DMS79 (cell line): ENCODE data around the gene ABCF2.
A peak's percentile ranks its signal among the peaks of the same experiment; 100 is the strongest.

Experiments
- DNase-seq: peaks from one replicate; lab custom pipeline; 2025; lab: John Stamatoyannopoulos, UW

The ABCF2 gene

DNA sequence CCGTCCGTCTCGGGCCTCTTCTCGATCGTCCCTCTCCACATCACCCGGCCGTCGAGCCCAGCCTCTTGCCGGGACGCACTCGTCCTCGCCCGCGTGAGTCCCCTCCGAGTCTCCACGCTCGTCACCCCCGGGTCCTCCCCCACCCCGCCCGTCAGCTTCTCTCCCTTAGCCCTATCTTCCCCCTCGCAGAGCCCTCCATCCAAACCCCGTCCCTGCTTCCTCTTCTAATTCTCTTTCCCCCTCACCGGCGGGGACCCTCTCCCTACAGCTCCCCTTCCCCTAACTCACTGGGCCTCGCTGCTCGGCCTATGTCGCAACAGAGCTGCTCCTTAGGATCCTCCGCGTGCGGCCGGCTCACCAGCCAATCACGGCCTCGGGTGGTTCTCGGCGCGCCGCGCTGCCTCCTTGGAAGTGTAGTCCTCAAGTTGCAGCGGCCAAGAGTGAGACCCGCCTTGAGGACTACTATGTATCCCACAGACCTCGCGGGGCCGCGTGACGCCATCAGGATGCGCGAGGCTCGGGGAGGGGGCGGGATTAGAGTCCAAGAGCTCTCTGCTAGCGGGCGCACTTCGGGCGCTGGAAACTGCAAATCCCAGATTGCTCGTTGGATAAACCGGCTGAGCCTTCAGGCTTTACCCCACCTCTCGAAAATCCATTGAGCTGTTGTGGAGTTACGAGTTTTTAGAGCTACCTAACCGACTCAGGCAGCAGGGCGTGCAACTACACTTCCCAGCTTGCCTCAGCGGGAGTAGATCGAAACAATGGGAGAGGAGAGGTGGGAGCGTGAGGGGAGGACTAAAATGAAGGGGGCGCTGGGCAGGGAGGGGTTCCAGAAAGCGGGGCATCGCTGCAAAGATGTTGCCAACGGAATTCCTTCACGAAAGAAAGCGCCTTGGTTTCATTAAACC lies at the start of gene ABCF2:
Gene ABCF2 (minus strand): TSS at position 331 of the 908 bp plus-strand sequence. CDS start 747 bp downstream, outside the sequence.
- DNase-seq: peak; percentile 86

DNA sequence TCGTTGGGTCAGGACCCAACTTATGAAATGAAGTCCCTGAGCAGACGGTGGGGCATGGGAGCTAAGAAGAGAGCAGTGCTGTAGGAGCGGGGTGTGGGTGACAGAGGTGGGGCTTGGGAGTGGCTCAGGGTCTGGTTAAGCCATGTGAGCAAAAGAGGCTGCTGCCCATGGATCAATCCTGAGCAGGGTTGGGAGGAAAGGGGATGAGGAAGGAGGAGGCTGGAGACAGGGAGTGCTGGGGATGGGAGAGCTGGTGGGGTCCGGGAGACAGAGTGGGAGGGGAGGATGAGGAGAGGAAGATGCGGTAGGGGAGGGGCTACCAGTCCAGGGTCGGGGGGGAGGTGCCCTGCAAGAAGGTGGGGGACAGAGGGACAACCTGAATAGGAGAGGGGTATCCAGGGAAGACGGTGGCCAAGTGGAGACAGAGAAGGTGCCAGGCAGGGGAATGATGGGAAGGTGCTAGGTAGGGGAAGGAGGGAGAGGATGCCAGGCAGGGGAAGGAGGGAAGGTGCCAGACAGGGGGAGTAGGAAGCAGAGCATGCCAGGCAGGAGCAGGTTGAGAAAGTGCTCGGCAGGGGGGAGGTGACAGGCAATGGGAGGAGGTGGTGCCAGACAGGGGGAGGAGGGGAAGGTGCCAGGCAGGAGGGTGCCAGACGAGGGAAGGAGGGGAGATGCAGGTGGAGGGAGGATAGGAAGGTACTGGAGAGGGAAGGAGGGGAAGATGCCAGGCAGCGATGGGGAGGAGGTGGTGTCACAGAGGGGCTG lies 49.0 kb upstream of the ABCF2 start:
- DNase-seq: no peak

DNA sequence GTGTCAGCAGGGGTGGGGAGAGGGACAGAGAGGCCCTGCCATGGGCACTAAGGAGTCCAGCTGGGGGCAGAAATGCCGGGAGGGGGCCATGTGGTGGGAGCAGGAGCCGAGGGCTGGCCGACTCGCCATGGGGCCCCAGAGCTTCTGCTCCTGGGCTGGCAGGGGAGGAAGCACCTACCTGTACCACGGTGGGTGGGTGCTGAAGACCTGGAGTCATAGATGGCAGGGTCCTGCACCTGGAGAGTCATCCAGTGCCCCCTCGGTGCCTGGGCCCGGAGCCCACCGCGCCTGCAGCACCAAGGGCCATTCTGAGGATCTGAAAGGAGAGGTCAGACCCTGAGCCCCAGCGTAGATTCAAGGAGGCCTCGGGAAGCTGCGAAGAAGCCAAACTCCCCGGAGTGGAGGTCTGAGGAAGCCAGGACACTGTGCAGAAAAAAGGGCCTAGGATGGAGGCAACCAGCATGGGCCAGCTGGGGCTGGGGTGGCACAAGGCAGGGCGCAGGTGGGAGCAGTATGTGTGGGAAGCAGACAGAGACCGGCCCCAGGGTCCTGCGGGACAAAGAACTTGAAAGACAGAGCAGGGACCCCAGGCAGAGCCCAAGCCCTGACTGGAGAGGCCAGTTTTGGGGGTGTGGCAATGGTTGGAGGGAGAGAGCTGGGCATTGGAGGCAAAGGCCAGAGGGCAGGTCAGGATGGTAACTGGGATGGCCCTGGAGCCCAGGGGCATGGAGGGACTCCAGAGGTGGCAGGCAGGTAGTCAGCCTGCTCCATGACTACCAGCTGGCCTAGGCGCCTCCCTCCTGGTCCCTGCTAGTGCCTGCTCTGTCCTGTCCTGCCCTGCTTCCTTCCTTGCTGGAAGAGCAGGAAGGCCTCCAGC lies 48.2 kb upstream of the ABCF2 start:
- DNase-seq: no peak

DNA sequence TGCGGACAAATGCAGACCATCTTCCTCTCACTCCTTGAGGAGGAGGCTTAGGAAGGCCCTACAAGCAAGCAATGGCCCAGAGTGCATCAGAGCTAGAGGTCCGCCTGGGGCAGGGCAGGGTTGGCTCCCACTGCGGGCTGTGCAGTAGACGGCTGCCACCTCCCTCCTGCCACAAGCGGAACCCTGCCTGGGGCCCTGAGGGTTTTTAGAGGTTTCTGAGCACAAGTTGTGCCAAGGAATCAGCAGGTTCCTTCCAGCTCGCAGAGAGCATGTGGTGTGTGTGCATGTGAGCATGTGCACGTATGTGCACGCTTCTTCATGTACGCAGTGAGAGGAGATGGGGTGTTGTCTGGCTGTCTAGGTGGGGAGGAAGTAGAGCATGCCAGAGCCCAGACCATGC lies 47.4 kb upstream of the ABCF2 start:
- DNase-seq: no peak

DNA sequence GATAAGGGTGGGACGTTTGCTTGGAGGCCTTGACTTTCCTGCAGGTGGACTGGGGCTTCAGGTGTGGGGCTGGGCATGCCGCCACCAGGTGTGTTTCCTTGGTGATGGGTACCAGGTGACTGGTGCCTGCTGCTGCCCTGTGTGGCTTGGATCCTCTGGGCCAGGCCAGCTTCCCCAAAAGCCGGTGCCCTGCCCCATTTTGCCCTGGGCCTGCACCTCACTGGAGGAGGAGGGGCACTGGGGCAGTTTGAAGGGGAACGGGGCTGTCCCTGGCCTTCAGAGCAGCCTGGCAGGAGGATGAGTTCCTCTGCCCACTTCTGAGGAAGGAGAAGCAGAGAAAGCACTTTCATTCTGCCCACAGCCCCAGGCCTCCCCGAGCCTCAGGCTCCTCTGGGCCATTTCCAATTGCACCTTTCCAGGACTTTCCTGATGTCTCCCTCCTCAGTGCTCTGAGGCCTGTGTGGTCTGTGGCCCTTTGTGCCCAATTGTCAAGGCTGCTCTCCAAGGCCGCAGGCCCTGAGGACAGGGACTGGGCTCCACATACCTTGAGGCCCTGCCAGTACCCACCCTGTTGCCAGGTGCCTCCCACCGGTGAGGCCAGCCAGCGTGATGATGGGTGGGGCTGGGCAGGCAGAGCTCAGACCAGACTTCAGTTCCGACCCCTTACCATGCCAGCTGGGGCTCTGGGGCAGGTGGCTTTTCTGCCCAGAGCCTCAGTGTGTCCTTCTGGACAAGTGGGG lies 46.8 kb upstream of the ABCF2 start:
- DNase-seq: no peak

DNA sequence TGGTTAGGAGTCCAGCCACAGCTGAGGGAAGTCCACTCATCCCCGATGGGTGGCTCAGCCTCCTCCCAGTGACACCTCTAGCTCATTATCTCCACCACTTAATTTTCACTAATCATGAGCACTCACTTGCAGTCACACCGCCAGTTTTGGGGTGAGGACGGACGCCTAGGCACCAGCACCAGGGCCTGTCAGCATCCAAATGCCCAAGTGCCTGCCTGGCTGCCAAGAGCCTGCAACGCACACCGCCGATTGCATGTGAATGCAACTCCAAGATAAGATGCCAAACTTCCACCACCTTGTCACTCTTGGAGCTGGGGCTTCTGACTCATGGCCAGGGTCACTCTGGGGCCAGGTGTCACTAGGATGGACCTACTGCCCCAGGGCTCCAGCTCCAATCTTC lies 45.9 kb upstream of the ABCF2 start:
- no peak for DNase-seq

DNA sequence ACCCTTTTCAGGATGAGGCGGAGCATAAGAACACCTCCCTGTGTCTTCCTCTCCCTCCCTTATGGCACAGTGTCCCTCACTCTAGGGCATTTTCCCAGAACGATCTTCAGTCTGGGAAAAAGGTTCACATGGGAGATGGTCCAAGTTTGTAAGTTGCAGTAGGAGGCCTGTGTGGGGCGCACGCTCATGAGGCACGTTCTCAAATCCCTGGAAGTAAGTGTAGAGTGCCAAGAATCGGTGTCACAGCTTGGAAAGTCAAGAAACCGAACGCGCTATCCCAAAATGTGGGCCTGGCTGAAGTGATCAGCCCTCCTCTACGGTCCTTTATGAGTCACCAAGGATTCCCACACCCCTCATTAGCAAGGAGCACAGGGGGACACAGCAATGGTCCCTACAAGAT lies 45.4 kb upstream of the ABCF2 start:
- no peak for DNase-seq

DNA sequence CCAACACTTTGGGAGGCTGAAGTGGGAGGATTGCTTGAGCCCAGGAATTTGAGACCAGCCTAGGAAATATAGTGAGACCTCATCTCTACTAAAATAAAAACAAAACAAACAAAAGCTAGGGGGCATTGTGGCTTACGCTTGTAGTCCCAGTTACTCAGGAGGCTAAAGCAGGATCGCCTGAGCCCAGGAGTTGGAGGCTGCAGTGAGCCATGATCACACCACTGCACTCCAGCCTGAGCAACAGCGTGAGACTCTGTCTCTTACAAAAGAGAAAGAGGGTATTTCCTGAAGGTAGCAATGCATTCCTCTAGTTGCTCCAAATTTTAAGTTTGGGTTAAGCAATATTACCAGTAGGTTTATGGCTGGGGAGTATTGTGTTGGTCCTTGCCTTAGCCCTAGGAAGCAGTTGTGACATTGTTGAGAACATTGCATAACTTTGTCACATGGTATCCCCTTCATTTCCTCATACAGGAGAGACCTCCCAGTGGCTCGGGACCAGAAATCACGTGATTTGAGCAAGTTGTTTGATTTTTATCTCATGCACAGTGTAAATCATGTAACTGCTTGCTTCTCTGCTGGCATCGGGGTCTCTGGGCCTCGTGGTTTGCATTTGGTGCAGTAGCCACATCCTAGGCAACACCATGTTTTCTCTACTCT lies 44.8 kb upstream of the ABCF2 start:
- no peak for DNase-seq

DNA sequence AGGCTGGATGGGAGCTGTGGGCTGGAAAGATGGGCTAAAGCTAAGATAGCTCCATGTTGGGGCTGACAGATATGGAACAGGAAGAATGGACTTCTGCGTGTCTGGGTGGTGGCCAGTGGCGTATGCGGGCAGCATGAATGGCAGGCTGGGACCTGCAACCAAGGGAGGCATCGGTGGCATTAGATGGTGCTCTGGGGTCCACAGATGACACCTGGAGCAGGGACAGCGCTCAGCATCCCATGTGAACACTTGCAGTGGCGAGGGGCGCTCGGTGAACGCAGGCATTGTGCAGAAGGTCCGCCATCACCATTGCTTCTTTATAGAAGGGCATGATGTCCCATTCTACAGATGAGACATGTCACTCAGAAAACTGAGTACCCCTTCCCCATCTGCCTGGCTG lies 42.5 kb upstream of the ABCF2 start:
- no peak for DNase-seq

DNA sequence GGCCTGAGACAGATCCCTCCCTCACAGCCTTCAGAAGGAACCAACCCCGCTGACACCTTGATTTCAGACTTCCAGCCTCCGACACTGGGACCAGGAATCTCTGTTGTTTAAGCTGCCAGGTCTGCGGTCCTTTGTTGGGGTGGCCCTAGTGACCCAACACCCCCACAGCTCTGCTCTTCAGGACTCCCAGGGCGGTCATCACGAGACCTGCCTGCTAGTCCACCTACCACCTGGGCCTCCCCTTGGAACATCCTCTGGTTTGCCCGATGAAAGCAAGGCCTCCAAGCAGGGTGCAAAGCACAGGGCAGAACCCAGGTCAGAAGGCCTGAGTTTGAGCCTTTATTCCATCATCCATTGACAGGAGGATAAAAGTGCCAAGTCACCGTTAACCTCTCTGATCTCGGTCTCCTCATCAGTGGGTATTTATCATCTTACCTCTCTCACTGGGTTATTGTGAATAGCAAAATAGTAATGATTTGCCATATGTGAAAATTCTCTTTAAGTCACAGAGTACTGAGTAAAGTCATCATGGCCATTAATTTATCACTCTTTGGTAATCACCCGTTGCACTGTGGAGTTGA lies 38.4 kb upstream of the ABCF2 start:
- no peak for DNase-seq

DNA sequence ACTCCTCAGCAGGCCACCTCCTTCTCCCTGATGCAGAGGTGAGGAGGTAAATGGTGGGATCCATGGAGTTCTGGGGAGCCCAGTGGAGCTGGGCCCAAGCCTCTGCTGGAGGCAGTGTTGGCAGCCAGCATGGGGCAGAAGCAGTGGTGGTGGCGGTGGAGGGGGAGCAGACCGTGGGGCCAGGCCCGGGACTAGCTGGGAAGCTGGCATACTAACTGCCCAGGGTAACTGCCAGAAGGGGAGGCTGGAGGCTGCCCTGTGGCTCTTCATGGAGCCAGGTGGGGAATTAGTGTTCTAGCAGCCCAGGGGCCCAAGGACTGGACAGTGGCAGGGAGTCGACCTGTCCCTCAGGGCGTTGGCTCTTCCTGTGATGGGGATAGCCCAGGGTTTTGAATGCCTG lies 37.6 kb upstream of the ABCF2 start:
- DNase-seq: no peak

DNA sequence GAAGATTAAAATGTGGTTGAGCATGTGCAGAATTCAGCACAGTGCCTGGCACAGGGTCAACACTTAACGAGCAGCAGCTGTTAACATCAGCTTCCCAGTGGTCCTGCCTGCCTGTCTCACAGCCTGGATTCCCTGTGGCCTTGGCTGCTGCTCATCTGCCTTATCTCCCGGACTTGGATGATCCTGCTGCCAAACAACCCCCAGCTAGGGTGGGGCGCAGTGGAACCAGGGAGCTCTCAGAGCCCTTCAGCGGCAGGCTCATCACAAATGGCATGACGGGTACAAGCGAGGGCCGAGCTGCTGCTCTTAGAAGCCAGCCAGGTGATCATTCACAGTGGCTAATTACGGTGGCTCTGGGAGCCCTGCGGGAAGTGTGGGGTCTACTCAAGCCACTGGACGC lies 34.5 kb upstream of the ABCF2 start:
- DNase-seq: no peak

DNA sequence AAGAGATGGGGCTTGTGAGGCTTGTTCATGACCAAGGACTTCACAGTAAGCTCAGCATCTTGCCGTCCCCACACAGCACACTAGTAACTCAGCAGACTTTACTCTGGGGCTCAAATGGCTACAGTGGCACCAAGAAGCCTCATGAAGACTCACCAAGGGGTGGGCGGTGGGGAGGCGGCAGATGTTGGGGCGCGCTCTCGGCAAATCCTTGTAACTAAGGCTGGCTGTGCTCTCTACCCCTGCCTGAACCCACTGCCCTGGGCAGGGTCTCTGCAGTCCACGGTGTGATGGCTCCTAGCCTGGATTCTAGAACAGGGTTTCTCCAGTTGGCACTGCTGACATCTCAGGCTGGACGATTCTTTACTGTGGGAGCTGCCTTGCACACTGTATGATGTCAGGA lies 33.9 kb upstream of the ABCF2 start:
- no peak for DNase-seq

DNA sequence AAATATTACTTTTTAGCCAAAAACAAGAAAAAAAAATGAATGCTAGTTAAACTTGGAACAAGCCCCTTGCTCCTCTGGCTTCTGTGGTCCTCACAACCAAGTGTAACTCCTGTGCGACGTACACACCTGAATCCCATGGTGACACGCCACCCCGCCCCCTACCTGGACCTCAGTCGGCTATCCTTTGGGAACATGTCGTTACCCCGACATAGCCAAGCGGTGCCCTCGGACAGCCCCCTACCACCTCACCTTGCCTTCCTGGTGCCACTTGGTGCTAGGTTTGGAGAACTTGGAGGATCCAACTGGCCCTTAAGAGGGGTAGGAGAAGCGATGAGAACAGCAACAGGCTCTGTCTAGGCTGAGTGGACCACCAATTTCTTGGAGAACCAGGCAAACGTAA lies 33.5 kb upstream of the ABCF2 start:
- no peak for DNase-seq

DNA sequence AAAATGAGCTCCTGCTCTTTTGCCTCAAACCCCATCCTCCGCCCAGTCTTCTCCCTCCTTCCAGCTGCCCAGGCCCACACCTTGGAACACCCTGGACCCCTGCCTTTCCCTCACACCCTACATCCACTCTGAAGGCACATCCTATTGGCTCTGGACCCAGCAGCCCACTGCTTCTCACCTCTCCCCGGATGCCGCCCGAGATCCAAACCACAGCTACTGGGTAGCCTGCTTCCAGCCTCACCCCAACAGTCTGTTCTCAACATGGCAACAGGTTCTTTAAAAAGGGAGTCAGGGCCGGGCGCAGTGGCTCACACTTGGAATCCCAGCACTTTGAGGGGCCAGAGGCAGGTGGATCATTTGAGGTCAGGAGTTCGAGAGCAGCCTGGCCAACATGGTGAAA lies 31.0 kb upstream of the ABCF2 start:
- no peak for DNase-seq

DNA sequence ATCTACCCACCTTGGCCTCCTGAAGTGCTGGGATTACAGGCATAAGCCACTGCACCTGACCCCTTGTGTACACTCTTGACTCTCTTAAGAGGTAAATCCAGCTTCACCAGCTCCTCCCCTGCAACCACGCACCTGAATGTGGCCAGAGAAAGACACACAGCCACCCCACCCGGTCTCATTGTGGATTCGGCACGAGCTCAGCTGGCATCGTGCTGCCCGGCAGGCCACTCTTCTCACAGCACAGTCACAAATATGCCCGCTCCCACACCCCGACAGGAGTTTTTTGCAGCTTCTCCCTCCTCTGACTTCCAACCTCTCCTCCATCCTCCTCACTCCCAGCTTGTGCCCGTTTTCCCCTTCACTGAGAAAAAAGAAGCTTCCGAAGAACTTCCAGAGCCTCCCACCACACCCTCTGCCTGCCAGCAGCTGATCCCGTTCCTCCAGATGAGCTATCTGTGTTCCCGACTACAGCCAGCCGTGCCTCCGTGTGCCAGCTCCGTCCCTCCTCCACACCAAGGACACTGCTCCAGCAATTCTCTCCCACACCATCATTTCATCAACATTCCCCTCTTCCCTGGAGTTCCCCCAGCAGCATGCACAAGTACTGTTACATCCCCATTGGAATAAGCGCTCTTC lies 29.5 kb upstream of the ABCF2 start:
- no peak for DNase-seq

DNA sequence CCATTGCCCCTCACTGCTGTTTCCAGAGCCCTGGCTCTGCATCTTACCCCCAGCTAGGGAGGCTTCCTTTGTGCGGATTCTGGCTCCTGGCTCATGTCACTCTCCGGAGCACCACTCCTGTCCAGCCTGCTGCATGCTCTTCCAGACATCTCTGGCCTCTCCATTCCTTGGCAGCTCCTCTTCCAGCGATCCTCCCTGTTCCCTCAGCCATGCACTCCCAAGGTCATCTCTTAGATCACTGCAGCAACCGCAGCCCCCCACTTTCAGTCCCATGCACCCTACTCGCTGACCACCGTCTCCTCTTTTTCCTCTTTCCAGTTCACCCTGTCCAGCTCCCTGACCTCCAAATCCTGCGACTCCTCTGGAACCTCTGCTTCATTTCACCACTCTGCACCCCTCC lies 28.4 kb upstream of the ABCF2 start:
- DNase-seq: no peak

DNA sequence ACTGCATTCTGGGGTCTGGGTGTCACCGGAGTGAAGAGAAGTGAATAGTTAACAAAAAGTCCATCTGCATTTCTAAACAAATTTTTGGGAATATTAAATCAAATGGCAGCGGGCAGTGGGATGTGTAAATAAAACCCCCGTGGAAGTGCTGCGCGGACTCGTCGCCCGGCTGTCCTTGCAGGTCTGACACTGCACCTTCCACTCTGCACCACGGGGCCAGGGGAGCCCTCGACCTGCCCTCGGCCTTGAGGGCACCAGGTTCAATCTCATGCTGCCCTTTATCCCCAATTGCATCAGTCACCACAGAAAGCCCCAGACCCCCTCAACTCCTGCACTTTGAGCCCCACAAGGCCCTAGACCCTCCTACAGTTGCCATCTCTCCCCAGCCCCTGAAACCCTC lies 27.8 kb upstream of the ABCF2 start:
- DNase-seq: no peak

DNA sequence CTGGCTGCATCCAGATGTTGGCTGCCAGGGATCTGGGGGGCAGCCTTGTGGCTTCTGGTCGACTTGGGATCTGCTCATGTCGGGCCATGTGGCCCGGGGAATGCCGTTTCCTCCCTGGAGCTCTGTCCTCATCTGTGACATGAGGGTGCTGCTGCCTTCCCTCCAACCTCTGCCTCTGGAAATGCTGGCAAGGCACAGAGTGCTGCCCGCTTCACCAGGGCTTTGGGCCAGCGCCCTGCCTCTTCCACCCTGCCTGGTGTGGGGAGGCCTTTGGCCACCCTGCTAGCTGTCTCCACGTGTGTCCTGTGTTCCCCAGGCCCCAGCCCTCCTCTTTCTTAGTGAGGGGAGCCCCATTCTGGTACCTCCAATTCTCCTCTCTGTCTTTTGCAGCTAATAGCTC lies 27.3 kb upstream of the ABCF2 start:
- no peak for DNase-seq
